Upper lobe of left lung (tissue), 6 donors: ENCODE data around the gene TTC23. TPM values are rescaled to one million over a fixed set of nuclear protein-coding genes. Genes with fewer than 3 reads are reported as not detected.

Source experiments
- ATAC-seq, 2 donors: fragments of 200-7000 bp; cut with Tn5 transposase; one replicate each; pipeline ENCODE4 v1.9.1; 2022; ENCODE audit warnings: mild to moderate bottlenecking in 2 of 2, moderate library complexity in 2 of 2; ENCODE audit not compliant: low FRiP score in 2 of 2
- DNase-seq, 2 donors: peaks; one replicate each; pipeline ENCODE4 v3.0.0-alpha.2; 2019 to 2020
- H3K27ac ChIP-seq, 4 donors: fragments of 200-600 bp; sonication (generic); one replicate each; pipeline ENCODE4 v1.5.1; 2016 to 2019
- H3K27me3 ChIP-seq, 4 donors: fragments of 200-600 bp; sonication (generic); one replicate each; pipeline ENCODE4 v1.5.1; 2017 to 2019
- H3K36me3 ChIP-seq, 4 donors: fragments of 200-600 bp; sonication (generic); one replicate each; pipeline ENCODE4 v1.5.1; 2016 to 2019
- H3K4me1 ChIP-seq, 4 donors: fragments of 200-600 bp; sonication (generic); one replicate each; pipeline ENCODE4 v1.5.1; 2018 to 2019
- H3K4me3 ChIP-seq, 4 donors: fragments of 200-600 bp; sonication (generic); one replicate each; pipeline ENCODE4 v1.5.1; 2017 to 2019; ENCODE audit warnings: mild to moderate bottlenecking in 2 of 4, moderate library complexity in 1 of 4
- H3K9me3 ChIP-seq, 4 donors: fragments of 200-600 bp; sonication (generic); one replicate each; pipeline ENCODE4 v1.5.1; 2018 to 2019
- CTCF ChIP-seq, 6 experiments: fragments of 450-650 bp in 4 of 6; fragments of 200-600 bp in 2 of 6; sonication (generic) in 2 of 6; IDR thresholded peaks; one replicate each; pipeline ENCODE4 v1.5.1; 2016 to 2019; ENCODE audit warnings: antibody characterized with exemption in 6 of 6
- EP300 ChIP-seq, 4 donors: sonication (generic); formaldehyde crosslinking; IDR thresholded peaks; one replicate each; pipeline ENCODE4 v1.5.1; 2017; ENCODE audit warnings: antibody characterized with exemption in 4 of 4, control low read depth in 2 of 4
- POLR2A ChIP-seq, 4 donors: fragments of 450-650 bp; IDR thresholded peaks; one replicate each; pipeline ENCODE4 v1.5.1; 2016 to 2017; ENCODE audit warnings: antibody characterized with exemption in 4 of 4, mild to moderate bottlenecking in 2 of 4
- POLR2AphosphoS5 ChIP-seq, 2 donors: sonication (generic); formaldehyde crosslinking; IDR thresholded peaks; one replicate each; pipeline ENCODE4 v1.5.1; 2017; ENCODE audit warnings: antibody characterized with exemption in 2 of 2
- WGBS, 2 donors: methylation state at CpG; one replicate each; pipeline ENCODE4 v1.1.5; 2017 to 2018; 5-methylcytosine and 5-hydroxymethylcytosine counted together
- total RNA-seq, 6 donors: library from RNA; depleted of rRNA in 4 of 6; stranded (reverse); fragments of >200 nt in 4 of 6; gene quantifications; one replicate each; pipeline versions ENCODE4 v1.1.0 to v1.2.1, GENCODE V29; 2016 to 2021
- donor health status: DM: no; HTN: no; CAD: no; lungs with moderate emphysema.
- donor health status: DM: no; HTN: yes; CAD: no; lungs with severe emphysema.

TTC23 gene
- total RNA-seq, 6 donors from 2014 or later: 6.2 to 28.0 (median 15.3) TPM

GRCh38 chr15:99087405-99087943 lies 161.9 kb downstream of the TTC23 start:
- no peak for TF ChIP-seq POLR2A (IDR thresholded peaks at IDR 0.05)
- TF ChIP-seq EP300 (IDR thresholded peaks at IDR 0.05): no peak
- TF ChIP-seq CTCF (IDR thresholded peaks at IDR 0.05): no peak
- Histone ChIP-seq H3K4me3 (no peak overlapping the region), H3K9me3 (no peaks in the 10 kb centered on the region), H3K4me1 (no peaks in the 10 kb centered on the region), H3K36me3 (no peaks in the 10 kb centered on the region), H3K27ac (no peak overlapping the region), H3K27me3 (no peaks in the 10 kb centered on the region)
- WGBS, 2 donors: 87 to 93% methylated on average over 11 of the region's 11 CpGs
- DNase-seq: no peak
- no peak for ATAC-seq

- Histone ChIP-seq H3K27ac (no peak overlapping the region), H3K4me3 (no peak overlapping the region), H3K9me3 (no peaks in the 10 kb centered on the region), H3K36me3 (no peaks in the 10 kb centered on the region), H3K27me3 (no peaks in the 10 kb centered on the region), H3K4me1 (no peaks in the 10 kb centered on the region)
- TF ChIP-seq CTCF (IDR thresholded peaks at IDR 0.05) (no peak), EP300 (IDR thresholded peaks at IDR 0.05) (no peak), POLR2AphosphoS5 (IDR thresholded peaks at IDR 0.05) (no peak), POLR2A (IDR thresholded peaks at IDR 0.05) (no peak)
- WGBS, 2 donors: 77 to 94% methylated on average over 2 of the region's 2 CpGs
- ATAC-seq: no peak
- no peak for DNase-seq
These were observed 163.1 kb downstream of the TTC23 start for GRCh38 chr15:99086327-99086667.

Other genes starting within 250 kb of the TTC23 start
- gene PGPEP1L, start 241.8 kb downstream of the TTC23 start, total RNA-seq: not detected
- gene SYNM, start 144.5 kb downstream of the TTC23 start, total RNA-seq: 10 to 100 TPM in 5 of 6 donors, 1 to 10 TPM in 1; 8.2 to 50.1 (median 19.1) TPM
- 10 to 100 TPM; 15.6 to 70.2 (median 20.1) TPM for gene LRRC28, start 1.9 kb upstream of the TTC23 start, total RNA-seq